ENCODE measurements around the gene TTC24.
"Not testable (repeated sequence)": the region's sequence is repeated elsewhere in the genome, so short reads cannot be mapped to it uniquely, and the experiment has no call there.

TTC24 gene

GRCh38 chr1:156587927-156588326 is 8.4 kb downstream of the TTC24 start:
- not testable (repeated sequence) for DNase-seq (ENCODE audit: low spot score)

- no peak for DNase-seq (ENCODE audit: low spot score)
These were observed 10.0 kb downstream of the TTC24 start for GRCh38 chr1:156589546-156589945.

GRCh38 chr1:156590326-156591180 is 11.0 kb downstream of the TTC24 start:
- DNase-seq (ENCODE audit: low spot score): no peak

GRCh38 chr1:156591181-156591431 is 11.6 kb downstream of the TTC24 start:
- no peak for DNase-seq (ENCODE audit: low spot score)

- DNase-seq (ENCODE audit: low spot score): peak; percentile 80
These were observed 12.1 kb downstream of the TTC24 start, which contains the start of gene NAXE for GRCh38 chr1:156591432-156592157. TSS of gene NAXE (plus strand) at chr1:156591776. CDS start at chr1:156591805, 29 bp downstream.

GRCh38 chr1:156592158-156592909 is 12.8 kb downstream of the TTC24 start:
- no peak for DNase-seq (ENCODE audit: low spot score)

GRCh38 chr1:156592910-156593660 is 13.6 kb downstream of the TTC24 start:
- peak; percentile 62 for DNase-seq (ENCODE audit: low spot score)

GRCh38 chr1:156593661-156593989 is 14.1 kb downstream of the TTC24 start:
- no peak for DNase-seq (ENCODE audit: low spot score)

GRCh38 chr1:156594190-156594589 is 14.7 kb downstream of the TTC24 start:
- DNase-seq (ENCODE audit: low spot score): no peak

- no peak for DNase-seq (ENCODE audit: low spot score)
These were observed 15.5 kb downstream of the TTC24 start for GRCh38 chr1:156595016-156595415.

GRCh38 chr1:156596426-156596825 is 16.9 kb downstream of the TTC24 start:
- DNase-seq (ENCODE audit: low spot score): no peak

- no peak for DNase-seq (ENCODE audit: low spot score)
These were observed 18.6 kb downstream of the TTC24 start for GRCh38 chr1:156598125-156598524.

GRCh38 chr1:156598731-156599432 is 19.4 kb downstream of the TTC24 start:
- DNase-seq (ENCODE audit: low spot score): no peak

GRCh38 chr1:156599811-156600210 is 20.3 kb downstream of the TTC24 start:
- DNase-seq (ENCODE audit: low spot score): peak; percentile 84

GRCh38 chr1:156600733-156601121 is 21.2 kb downstream of the TTC24 start:
- DNase-seq (ENCODE audit: low spot score): peak; percentile 44

GRCh38 chr1:156601122-156601830 is 21.8 kb downstream of the TTC24 start, which contains the start of gene GPATCH4:
TSS of gene GPATCH4 (minus strand) at chr1:156601479.
- DNase-seq (ENCODE audit: low spot score): peak; percentile 94

GRCh38 chr1:156601892-156602291 is 22.4 kb downstream of the TTC24 start:
- DNase-seq (ENCODE audit: low spot score): no peak

- DNase-seq (ENCODE audit: low spot score): peak; percentile 32
These were observed 23.1 kb downstream of the TTC24 start for GRCh38 chr1:156602557-156602993.

GRCh38 chr1:156607344-156607743 is 27.8 kb downstream of the TTC24 start:
- not testable (repeated sequence) for DNase-seq (ENCODE audit: low spot score)

GRCh38 chr1:156608036-156608674 is 28.6 kb downstream of the TTC24 start:
- DNase-seq (ENCODE audit: low spot score): peak; percentile 90
